AG04449 (cell line): ENCODE results near the gene IRF9.

Experiments
- CTCF ChIA-PET: fragments of 350-600 bp; formaldehyde crosslinking; extraction: SDS; loops from one replicate; lab custom pipeline; 2021; ENCODE audit warnings: antibody characterized with exemption; lab: Yijun Ruan, JAX
- POLR2A ChIA-PET: fragments of 400-600, 350-600 bp; formaldehyde crosslinking; extraction: SDS; loops from one replicate; lab custom pipeline; 2020; ENCODE audit warnings: antibody characterized with exemption, inconsistent platforms; lab: Yijun Ruan, JAX
- DNase-seq: peaks from one replicate; pipeline ENCODE4 v3.0.0-alpha.2; 2010; ENCODE audit warnings: low read depth, low spot score
- H3K4me3 ChIP-seq: 2 replicates; pipeline ENCODE4 v1.5.1; 2011; ENCODE audit warnings: low read depth, mild to moderate bottlenecking, control low read depth, low read length
- TF ChIP-seq, protein P1 (sequence below): IDR thresholded peaks from one replicate; pipeline ENCODE4 v1.5.1; 2011; ENCODE audit warnings: mild to moderate bottlenecking, moderate library complexity, low read length, control low read depth, inconsistent platforms; ENCODE audit not compliant: insufficient read depth; ENCODE audit errors: missing control alignments

IRF9 gene

DNA sequence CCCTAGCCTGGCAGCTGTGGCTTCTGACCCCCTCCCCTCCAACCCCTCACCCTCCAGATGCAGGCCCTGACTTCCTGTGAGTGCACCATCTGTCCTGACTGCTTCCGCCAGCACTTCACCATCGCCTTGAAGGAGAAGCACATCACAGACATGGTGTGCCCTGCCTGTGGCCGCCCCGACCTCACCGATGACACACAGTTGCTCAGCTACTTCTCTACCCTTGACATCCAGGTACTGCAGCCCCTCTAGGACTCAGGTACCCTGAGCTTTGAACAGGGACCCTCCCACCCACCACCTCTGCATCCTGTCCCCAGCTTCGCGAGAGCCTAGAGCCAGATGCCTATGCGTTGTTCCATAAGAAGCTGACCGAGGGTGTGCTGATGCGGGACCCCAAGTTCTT, 6.0 kb upstream of the IRF9 start:
- CTCF ChIA-PET, result interaction anchor here (1.2 to 1.7 kb wide), 2 partner anchors 8 to 88 kb away, joined by 5 to 8 read pairs; partner anchors contain the start of genes RNF31 and TINF2
- POLR2A ChIA-PET, result interaction anchor here (1.7 kb wide), 1 partner anchor 8 kb away, joined by 5 read pairs; the partner anchor contains the start of genes PSME2 and RNF31

DNA sequence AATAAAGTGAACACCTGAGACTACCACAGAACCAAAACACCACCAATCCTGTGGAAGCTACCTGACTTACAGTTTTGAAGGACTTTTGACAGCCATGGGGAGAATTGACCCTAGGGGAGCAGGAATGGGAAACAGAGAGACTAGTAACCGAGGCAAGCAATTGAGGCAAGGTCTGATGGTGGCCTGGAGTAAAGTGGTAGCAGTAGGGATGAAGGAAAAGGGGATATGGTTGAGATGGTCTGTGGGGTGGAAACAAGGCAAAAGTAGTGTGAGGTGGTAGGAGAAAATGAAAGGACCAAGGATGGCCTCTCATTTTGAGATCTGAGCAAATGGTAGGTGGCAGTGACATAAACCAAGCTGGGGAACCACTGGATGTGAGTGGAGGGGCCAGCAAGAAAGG, 4.2 kb upstream of the IRF9 start:
- DNase-seq, result no peak
- ChIA-PET CTCF (interaction anchor here (1.2 to 1.7 kb wide), 4 partner anchors 10 to 151 kb away, joined by 3 to 8 read pairs (median 4); partner anchors contain the start of genes CIDEB and RNF31), POLR2A (interaction anchor here (1.7 kb wide), 1 partner anchor 10 kb away, joined by 5 read pairs; the partner anchor contains the start of genes PSME2 and RNF31)
- no peak overlapping the region for H3K4me3 ChIP-seq
- TF ChIP-seq, protein P1, sequence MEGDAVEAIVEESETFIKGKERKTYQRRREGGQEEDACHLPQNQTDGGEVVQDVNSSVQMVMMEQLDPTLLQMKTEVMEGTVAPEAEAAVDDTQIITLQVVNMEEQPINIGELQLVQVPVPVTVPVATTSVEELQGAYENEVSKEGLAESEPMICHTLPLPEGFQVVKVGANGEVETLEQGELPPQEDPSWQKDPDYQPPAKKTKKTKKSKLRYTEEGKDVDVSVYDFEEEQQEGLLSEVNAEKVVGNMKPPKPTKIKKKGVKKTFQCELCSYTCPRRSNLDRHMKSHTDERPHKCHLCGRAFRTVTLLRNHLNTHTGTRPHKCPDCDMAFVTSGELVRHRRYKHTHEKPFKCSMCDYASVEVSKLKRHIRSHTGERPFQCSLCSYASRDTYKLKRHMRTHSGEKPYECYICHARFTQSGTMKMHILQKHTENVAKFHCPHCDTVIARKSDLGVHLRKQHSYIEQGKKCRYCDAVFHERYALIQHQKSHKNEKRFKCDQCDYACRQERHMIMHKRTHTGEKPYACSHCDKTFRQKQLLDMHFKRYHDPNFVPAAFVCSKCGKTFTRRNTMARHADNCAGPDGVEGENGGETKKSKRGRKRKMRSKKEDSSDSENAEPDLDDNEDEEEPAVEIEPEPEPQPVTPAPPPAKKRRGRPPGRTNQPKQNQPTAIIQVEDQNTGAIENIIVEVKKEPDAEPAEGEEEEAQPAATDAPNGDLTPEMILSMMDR, result no peak

More for the DNA sequence above, 6.0 kb upstream of the IRF9 start:
- no peak for DNase-seq
- no peak overlapping the region for H3K4me3 ChIP-seq
- TF ChIP-seq, protein P1, result no peak

DNA sequence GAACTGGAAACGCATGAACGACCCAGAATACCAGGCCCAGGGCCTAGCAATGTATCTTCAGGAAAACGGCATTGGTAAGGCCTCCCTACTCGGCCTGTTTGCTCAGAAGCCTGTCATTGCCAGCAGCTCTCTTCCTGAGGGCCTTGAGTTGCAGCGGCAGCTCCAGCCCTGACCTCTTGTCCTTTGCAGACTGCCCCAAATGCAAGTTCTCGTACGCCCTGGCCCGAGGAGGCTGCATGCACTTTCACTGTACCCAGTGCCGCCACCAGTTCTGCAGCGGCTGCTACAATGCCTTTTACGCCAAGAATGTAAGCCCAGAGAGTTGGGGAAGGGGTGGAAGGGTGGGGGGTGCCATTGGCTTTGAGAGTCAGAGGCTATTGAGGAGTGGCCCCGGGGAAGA, 3.7 kb upstream of the IRF9 start:
- DNase-seq, result no peak
- ChIA-PET CTCF (interaction anchor here (1.2 to 6.9 kb wide), 4 partner anchors 8 to 151 kb away, joined by 3 to 165 read pairs (median 4); partner anchors contain the start of genes CIDEB, PSME2 and RNF31), POLR2A (no interaction called here)
- TF ChIP-seq, protein P1, result no peak
- no peak overlapping the region for H3K4me3 ChIP-seq

DNA sequence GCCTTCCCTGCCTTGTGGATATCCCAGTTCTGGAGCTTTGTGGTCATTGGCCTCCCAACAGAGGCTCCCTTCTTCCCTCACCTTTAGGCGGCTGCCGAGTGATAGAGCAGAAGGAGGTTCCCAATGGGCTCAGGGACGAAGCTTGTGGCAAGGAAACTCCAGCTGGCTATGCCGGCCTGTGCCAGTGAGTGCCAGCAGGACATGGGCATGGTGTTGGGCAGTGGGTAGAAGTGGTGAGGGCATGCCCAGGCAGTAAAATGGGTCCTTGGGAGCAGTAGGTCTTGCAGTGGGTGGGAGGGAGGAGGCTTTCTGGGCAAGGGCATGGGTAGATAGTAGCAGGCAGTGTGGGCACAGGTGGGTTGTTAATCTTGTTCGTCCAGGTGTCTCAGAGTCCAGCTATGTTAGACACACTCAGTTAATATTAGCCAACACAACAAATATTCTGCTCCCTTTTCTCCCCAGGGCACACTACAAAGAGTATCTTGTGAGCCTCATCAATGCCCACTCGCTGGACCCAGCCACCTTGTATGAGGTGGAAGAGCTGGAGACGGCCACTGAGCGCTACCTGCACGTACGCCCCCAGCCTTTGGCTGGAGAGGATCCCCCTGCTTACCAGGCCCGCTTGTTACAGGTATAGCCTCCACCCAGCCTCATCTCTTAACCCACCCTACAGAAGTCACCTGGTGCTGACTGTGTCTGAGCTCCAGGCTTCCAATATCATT, 1.1 kb upstream of the IRF9 start:
- CTCF ChIA-PET, result interaction anchor here (0.7 to 6.9 kb wide), 22 partner anchors 10 to 148 kb away, joined by 3 to 165 read pairs (median 15); partner anchors contain the start of genes CIDEB, DCAF11, DHRS1 and EMC9
- H3K4me3 ChIP-seq, result no peak overlapping the region
- TF ChIP-seq, protein P1, result no peak

DNA sequence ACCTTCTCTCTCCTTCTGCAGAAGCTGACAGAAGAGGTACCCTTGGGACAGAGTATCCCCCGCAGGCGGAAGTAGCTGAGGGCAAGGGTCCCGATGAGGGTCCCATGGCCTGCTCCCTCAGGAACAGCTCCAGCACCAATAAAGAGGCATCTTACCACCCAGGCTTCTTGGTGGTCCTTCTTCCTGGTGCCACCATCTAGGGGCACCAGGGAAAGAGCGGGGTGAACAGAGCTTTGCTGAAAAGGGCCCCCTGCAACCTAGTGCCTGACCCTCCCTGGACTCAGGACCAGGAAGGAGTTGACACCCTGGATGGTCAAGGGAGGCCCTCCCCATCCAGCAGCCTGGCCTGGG, 591 bp upstream of the IRF9 start:
- TF ChIP-seq, protein P1, result no peak
- POLR2A ChIA-PET, result interaction anchor here (1.6 to 2.7 kb wide), 4 partner anchors 9 to 66 kb away, joined by 5 to 13 read pairs (median 8); partner anchors contain the start of genes EMC9, PCK2, PSME2 and RNF31

More for the DNA sequence above, 1.1 kb upstream of the IRF9 start:
- POLR2A ChIA-PET, result interaction anchor here (1.1 to 2.7 kb wide), 5 partner anchors 9 to 66 kb away, joined by 4 to 13 read pairs (median 8); partner anchors contain the start of genes EMC9, PCK2, PSME2 and RNF31
- no peak for DNase-seq

More for the DNA sequence above, 591 bp upstream of the IRF9 start:
- CTCF ChIA-PET, result interaction anchor here (0.8 to 6.9 kb wide), 24 partner anchors 9 to 137 kb away, joined by 3 to 165 read pairs (median 12); partner anchors contain the start of genes DCAF11, DHRS1, EMC9 and IPO4
- no peak for DNase-seq
- no peak overlapping the region for H3K4me3 ChIP-seq
